ENCODE measurements around the gene ENOX1.

The ENOX1 gene

DNA sequence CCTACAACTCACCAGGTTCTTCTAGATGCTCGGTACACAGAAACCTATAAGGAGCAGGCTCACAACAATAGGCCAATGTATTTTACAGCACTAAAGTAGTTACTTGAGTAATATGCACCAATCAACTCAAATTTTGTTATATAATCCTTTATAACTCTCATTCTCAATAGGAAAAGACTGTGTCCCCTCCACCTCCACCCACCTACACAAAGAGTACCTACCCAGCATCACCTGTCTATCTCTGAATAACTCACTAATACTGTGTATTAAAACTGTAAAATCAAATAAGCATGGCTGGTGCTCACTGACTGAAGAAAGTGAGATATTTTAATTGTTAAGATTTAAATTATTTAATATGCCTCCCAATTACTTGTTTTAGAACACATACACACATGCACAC, 146.3 kb downstream of the ENOX1 start:
- Histone ChIP-seq H4K20me1 (ENCODE audit: insufficient read depth, low read length) (no peaks in the 10 kb centered on the region), H3K27ac (ENCODE audit: low read length) (no peak overlapping the region), H3K27me3 (ENCODE audit: low read depth, low read length) (no peaks in the 10 kb centered on the region; the same call in 1 of the 2 replicates), H3K79me2 (ENCODE audit: low read length) (no peaks in the 10 kb centered on the region), H3K4me2 (ENCODE audit: low read length) (no peak overlapping the region), H3K9ac (ENCODE audit: low read length) (no peak overlapping the region), H2AFZ (ENCODE audit: low read depth, low read length) (no peak overlapping the region), H3K9me3 (ENCODE audit: insufficient read depth, low read length) (no peaks in the 10 kb centered on the region), H3K4me3 (ENCODE audit: low read length) (no peak overlapping the region), H3K4me1 (ENCODE audit: low read length) (no peaks in the 10 kb centered on the region), H3K36me3 (replicated peaks; ENCODE audit: low read depth, low read length) (no peaks in the 10 kb centered on the region)
- TF ChIP-seq CTCF (IDR thresholded peaks at IDR 0.05; ENCODE audit: low read depth, low read length) (no peak), EZH2phosphoT487 (IDR thresholded peaks at IDR 0.05; ENCODE audit: low read depth) (no peak)

GRCh38 chr13:43631106-43631505, 155.7 kb downstream of the ENOX1 start:
- peaks cover 9% of the 10 kb centered on the region; the same call in 1 of the 2 replicates for H3K9me3 ChIP-seq (ENCODE audit: insufficient read depth, low read length)
- H3K4me3 ChIP-seq (ENCODE audit: low read length) = no peak overlapping the region
- H3K9ac ChIP-seq (ENCODE audit: low read length) = no peak overlapping the region
- H3K4me2 ChIP-seq (ENCODE audit: low read length) = no peak overlapping the region
- no peaks in the 10 kb centered on the region for H3K79me2 ChIP-seq (ENCODE audit: low read length)
- H2AFZ ChIP-seq (ENCODE audit: low read depth, low read length) = no peak overlapping the region
- H3K27ac ChIP-seq (ENCODE audit: low read length) = no peak overlapping the region
- no peaks in the 10 kb centered on the region for H3K27me3 ChIP-seq (ENCODE audit: low read depth, low read length)
- TF ChIP-seq CTCF (IDR thresholded peaks at IDR 0.05; ENCODE audit: low read depth, low read length) = no peak
- no peak for TF ChIP-seq EZH2phosphoT487 (IDR thresholded peaks at IDR 0.05; ENCODE audit: low read depth)
- H4K20me1 ChIP-seq (ENCODE audit: insufficient read depth, low read length) = no peaks in the 10 kb centered on the region
- no peaks in the 10 kb centered on the region for H3K36me3 ChIP-seq (replicated peaks; ENCODE audit: low read depth, low read length)
- H3K4me1 ChIP-seq (ENCODE audit: low read length) = peaks cover 7% of the 10 kb centered on the region

DNA sequence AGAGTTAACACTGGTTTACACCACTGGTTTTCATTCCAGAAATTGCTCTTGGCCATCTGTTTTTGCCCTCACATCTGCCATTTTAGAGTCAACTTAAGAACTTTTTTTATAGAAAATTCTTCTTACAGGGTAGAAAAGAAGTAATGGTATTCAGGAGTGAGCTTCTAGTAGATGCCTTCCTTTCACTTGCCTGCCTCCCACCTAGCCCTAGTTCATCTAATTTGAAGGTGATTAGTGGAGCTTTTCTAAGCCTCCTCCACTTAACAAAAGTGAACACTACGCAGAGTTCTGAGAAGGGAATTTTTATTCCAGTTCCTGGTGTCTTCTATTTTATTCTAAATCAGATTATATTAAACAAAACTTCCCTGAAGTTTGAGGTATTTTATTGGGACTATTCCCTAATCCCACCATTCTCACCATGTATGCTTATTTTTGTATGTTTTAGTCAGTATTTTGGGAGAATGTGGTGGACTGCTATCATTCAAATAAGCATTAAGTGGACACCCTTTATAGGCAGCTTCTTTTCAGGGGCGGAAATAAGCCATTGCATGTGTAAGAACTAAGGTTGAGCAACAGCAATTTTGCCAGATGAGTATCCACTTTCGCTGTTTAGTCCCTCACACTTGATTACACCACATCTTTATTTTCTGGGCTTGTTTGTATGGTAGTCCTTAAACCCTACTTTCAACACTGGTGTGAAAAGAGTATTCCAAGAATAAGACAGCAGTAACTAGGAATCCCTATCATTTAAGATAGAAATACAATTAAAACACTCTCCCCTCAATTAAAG, 156.9 kb downstream of the ENOX1 start:
- no peak overlapping the region for H3K4me2 ChIP-seq (ENCODE audit: low read length)
- H3K4me1 ChIP-seq (ENCODE audit: low read length) = peaks cover 7% of the 10 kb centered on the region
- H4K20me1 ChIP-seq (ENCODE audit: insufficient read depth, low read length) = no peaks in the 10 kb centered on the region
- H3K9me3 ChIP-seq (ENCODE audit: insufficient read depth, low read length) = peaks cover 9% of the 10 kb centered on the region; the same call in 1 of the 2 replicates
- H3K36me3 ChIP-seq (replicated peaks; ENCODE audit: low read depth, low read length) = no peaks in the 10 kb centered on the region
- no peaks in the 10 kb centered on the region for H3K79me2 ChIP-seq (ENCODE audit: low read length)
- TF ChIP-seq EZH2phosphoT487 (IDR thresholded peaks at IDR 0.05; ENCODE audit: low read depth) = no peak
- TF ChIP-seq CTCF (IDR thresholded peaks at IDR 0.05; ENCODE audit: low read depth, low read length) = no peak
- H2AFZ ChIP-seq (ENCODE audit: low read depth, low read length) = no peak overlapping the region
- H3K9ac ChIP-seq (ENCODE audit: low read length) = no peak overlapping the region
- H3K4me3 ChIP-seq (ENCODE audit: low read length) = no peak overlapping the region
- H3K27me3 ChIP-seq (ENCODE audit: low read depth, low read length) = no peaks in the 10 kb centered on the region
- no peak overlapping the region for H3K27ac ChIP-seq (ENCODE audit: low read length)

- Histone ChIP-seq H3K27ac (ENCODE audit: low read length) (no peak overlapping the region), H3K9ac (ENCODE audit: low read length) (no peak overlapping the region), H3K79me2 (ENCODE audit: low read length) (no peaks in the 10 kb centered on the region), H3K4me3 (ENCODE audit: low read length) (no peak overlapping the region), H3K4me1 (ENCODE audit: low read length) (no peaks in the 10 kb centered on the region), H2AFZ (ENCODE audit: low read depth, low read length) (no peak overlapping the region), H3K36me3 (replicated peaks; ENCODE audit: low read depth, low read length) (no peaks in the 10 kb centered on the region), H4K20me1 (ENCODE audit: insufficient read depth, low read length) (no peaks in the 10 kb centered on the region), H3K27me3 (ENCODE audit: low read depth, low read length) (no peaks in the 10 kb centered on the region), H3K4me2 (ENCODE audit: low read length) (no peak overlapping the region), H3K9me3 (ENCODE audit: insufficient read depth, low read length) (peaks cover 9% of the 10 kb centered on the region; the same call in 1 of the 2 replicates)
- no peak for TF ChIP-seq EZH2phosphoT487 (IDR thresholded peaks at IDR 0.05; ENCODE audit: low read depth)
- TF ChIP-seq CTCF (IDR thresholded peaks at IDR 0.05; ENCODE audit: low read depth, low read length) = no peak
Observed at GRCh38 chr13:43626994-43627393, 159.8 kb downstream of the ENOX1 start.
